ENCODE data around the gene NTSR1.
"Not testable (repeated sequence)": the region's sequence is repeated elsewhere in the genome, so short reads cannot be mapped to it uniquely, and the experiment has no call there.

- not testable (repeated sequence) for TF ChIP-seq EP300 (IDR thresholded peaks at IDR 0.05)
- TF ChIP-seq, protein P1, sequence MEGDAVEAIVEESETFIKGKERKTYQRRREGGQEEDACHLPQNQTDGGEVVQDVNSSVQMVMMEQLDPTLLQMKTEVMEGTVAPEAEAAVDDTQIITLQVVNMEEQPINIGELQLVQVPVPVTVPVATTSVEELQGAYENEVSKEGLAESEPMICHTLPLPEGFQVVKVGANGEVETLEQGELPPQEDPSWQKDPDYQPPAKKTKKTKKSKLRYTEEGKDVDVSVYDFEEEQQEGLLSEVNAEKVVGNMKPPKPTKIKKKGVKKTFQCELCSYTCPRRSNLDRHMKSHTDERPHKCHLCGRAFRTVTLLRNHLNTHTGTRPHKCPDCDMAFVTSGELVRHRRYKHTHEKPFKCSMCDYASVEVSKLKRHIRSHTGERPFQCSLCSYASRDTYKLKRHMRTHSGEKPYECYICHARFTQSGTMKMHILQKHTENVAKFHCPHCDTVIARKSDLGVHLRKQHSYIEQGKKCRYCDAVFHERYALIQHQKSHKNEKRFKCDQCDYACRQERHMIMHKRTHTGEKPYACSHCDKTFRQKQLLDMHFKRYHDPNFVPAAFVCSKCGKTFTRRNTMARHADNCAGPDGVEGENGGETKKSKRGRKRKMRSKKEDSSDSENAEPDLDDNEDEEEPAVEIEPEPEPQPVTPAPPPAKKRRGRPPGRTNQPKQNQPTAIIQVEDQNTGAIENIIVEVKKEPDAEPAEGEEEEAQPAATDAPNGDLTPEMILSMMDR (IDR thresholded peaks at IDR 0.05): not testable (repeated sequence)
Observed at GRCh38 chr20:62683660-62684322, 24.8 kb upstream of the NTSR1 start.
